NCI-H128 (cell line): ENCODE measurements around the gene ARHGAP40.
"Not testable (repeated sequence)": the region's sequence is repeated elsewhere in the genome, so short reads cannot be mapped to it uniquely, and the experiment has no call there.

Experiments
- DNase-seq: peaks from one replicate; lab custom pipeline; 2025; ENCODE audit not compliant: unreplicated experiment; lab: John Stamatoyannopoulos, UW

ARHGAP40 gene

DNA sequence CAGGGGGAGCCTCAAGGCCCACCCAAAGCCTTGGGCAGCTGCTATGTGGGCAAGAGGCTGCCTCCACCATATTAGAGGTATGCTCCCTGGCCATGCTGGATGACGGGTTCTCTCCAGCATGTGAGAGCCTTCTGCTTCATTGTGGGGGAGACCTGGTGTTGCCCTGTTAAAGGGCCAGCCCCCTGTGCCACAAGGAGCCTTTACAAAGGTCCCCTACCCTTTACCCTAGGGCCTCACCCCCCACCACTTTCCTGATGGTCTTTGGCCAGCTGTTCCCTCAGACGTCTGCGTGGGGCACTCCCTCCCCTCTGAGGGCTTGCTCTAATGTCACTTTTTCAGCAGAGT, 15.5 kb upstream of the ARHGAP40 start:
- DNase-seq: no peak

DNA sequence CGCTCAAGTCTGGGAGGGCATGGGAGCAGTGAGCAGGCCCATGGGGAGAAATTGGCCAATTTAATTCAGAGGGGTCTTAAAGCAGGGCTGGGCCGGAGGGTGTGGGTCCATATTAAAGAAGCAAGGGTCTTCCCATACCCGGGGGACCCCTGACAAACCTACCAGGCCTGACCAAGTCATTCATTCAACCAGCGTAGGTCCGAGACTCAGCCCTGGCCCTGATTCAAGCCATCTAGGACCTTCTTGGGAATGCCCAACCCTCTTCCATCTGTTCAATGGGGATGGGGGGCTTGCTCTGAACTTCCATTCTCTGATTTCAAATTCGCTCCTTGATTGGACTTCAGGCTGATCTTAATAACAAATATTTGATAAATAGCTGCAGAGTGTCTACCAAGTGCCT, 13.3 kb upstream of the ARHGAP40 start:
- no peak for DNase-seq

DNA sequence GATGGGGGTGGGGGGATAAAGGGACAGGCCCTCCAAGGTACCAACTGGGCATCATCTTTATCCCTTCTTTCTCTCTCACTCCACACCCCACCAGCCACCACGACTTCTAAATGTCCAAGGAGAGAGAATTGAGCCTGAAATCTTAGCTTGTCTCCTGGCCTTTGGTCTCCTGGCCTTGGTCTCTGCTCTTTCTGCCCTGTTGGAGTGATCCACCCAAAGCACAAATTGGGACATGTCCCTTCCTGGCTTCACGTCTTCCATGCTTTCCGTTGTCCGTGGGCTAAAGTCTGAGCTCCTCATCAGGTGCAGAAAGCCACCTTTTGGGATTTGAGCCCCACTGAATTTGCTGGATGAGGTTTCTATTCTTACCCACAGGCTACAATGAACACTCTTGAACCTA, 12.3 kb upstream of the ARHGAP40 start:
- DNase-seq: no peak

DNA sequence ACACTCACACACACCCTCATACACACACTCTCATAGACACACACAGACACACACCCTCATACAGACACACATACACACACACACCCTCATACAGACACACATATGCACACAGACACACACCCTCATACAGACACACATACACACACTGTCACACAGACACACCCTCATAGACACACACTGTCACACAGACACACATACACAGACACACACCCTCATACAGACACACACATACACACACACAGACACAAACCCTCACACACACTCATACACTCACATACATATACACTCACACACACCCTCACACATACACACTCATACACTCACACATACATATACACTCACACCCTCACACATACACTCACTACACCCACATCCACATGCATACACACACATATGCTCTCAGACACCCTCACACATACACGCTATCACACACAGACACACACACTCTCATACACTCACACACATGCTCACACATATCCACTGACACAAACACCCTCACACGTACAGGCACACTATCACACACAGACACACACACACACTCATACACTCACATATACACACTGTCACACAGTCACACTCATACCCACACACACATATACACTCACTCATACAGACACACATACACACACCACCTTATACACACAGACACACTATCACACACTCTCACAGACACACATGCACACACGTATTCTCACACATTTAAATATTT, 11.5 kb upstream of the ARHGAP40 start:
- no peak for DNase-seq

DNA sequence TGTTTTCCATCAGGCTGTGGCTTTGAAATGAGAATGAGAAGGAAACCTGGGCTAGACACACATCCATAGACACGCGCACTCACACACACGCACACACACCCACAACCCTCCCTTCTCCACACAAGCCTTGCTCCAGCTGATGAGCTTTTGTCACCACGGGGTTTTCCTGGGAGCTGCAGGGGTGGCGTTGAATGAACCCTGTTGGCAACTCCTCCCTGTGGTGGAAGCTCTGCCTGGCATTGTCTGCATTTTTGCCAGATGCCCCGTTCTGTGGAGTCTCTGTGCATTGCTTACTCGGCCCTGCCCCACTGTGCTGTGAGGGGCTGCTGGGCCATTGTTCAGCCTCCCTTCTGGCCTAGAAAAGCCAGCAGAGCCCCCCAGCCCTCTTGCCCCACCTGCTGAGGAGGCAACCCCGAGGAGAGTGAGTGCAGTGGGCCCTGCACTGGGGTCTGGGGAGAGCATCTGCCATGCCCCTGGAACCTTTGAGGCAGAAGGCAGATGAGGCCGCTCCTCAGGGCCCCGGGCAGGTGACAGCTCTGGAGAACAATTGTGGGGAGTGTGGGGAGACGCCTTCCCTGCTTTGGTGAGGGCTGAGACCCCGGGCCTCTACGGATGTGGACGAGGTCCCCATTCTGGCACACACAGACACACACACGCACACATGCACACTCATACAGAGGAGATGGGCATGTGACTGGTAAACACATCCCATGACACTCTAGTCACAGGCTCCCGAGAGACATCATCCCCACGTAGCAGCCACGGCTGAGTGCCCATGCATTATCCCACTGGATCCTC, 10.7 kb upstream of the ARHGAP40 start:
- DNase-seq: no peak

DNA sequence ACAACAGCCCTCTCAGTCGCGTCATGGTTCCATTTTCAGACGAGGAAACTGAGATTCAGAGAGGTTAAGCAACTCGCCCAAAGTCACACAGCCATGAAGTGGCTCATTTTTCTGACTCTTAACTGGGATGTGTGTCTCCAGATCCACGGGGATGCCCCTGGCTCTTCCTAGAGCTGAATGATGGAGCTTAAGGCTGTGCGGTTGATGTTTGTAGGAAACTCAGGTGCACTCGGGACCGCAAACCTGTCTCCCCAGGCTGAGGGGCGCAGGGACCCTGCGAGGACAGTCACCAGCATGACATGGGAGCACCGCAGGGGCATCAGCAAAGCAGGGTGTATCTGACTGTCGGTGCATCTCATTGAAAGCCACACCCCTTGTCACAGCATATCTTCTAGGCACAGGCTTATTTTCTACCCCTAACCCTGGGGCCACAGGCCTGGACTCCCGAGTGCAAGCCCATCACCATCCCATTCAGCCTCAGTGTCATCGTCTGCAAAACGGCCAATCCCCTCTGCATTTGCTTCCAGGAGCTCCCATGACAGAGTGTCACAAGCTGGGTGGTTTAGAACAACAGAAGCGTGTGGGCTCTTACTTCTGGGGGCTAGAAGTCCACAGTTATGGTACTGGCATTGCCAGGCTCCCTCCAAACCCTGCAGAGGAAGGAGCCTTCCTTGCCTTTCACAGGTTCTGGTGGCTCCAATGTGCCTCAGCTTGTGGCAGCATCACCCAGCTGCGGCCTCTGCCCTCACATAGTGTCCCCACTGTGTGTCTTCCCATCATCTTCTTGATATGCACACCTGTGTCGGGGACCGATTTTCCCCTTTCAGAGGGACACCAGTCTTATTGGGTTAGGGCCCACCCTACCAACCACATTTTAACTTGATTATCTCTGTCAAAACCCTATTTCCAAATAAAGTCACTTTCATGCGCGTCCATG, 9.9 kb upstream of the ARHGAP40 start:
- no peak for DNase-seq

DNA sequence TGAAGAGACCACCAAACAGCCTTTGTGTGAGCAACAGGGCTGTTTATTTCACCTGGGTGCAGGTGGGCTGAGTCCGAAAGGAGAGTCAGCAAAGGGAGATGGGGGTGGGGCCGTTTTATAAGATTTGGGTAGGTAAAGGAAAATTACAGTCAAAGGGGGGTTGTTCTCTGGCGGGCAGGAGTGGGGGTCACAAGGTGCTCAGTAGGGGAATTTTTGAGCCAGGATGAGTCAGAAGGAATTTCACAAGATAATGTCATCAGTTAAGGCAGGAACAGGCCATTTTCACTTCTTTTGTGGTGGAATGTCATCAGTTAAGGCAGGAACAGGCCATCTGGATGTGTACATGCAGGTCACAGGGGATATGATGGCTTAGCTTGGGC, 9.2 kb upstream of the ARHGAP40 start:
- DNase-seq: not testable (repeated sequence)

DNA sequence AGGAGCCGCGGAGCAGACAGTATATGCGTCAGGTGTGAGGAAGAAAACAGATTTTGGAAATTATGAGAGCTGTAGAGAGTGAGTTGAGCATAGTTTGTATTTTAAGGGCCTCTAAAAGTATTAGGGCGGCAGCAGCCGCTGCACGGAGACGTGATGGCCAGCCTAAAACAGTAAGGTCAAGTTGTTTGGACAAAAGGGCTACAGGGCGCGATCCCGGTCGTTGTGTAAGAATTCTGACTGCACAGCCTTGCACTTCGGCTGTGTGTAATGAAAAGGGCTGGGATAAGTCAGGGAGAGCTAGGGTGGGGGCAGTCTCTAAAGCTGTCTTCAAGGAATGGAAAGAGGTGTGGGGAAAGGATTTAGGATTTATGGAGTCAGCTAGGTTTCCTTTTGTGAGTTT, 7.3 kb upstream of the ARHGAP40 start:
- not testable (repeated sequence) for DNase-seq

DNA sequence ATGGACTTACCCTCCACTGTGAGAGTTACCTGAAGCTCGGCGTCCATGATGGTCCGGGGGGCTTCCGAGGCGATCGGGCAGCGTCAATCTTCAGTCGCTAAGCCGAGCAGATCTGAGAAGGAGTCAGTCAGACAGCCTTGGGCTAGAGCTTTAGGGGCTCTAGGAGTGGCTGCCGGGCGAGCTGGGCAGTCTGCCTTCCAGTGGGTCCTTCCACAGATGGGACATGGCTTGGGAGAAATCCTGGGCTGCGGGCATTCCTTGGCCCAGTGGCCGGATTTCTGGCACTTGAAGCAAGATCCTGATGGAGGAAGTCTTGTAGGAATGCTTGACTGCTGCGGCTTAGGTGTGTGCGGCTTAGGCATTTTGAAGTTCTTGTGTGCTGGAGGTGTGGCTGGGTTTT, 5.7 kb upstream of the ARHGAP40 start:
- not testable (repeated sequence) for DNase-seq

DNA sequence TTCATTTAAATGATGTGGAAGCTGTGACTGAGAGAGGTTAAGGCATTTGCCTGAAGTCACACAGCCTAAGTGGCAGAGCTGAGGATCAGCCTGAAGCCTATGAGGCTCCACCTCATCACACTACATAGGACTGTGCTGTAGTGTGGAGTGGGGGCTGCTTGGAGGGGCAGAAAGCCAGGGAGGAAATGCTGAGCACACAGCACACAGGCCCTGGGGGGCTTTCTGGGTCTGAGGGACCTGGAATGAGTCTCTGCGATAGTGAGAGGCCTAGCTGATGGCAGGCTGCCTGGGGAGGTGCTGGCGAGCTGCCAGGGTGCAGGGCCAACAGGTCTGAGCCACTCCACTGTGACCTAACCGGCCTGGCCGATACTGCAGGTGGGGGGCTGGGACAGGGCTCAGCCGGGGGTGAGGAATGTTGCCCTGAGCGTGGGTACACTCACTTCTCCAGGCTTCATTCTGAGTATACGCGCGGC, 2.2 kb upstream of the ARHGAP40 start:
- no peak for DNase-seq

DNA sequence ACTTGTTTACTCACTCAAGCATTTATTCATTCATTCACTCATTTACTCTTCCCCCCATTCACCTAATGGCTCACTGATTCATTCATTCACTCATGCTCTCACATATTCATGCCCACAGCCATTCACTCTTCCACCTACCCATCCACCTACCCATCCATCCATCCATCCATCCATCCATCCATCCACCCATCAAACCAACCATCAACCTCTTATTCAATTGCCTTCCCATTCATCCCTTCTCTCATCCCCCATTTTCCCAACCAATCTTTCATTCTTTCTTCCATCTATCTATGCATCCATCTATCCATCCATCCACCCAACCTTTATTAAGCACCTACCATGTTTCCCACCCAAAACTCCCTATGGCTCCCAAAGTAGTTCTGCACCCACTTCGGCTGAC, 1.6 kb upstream of the ARHGAP40 start:
- DNase-seq: no peak

DNA sequence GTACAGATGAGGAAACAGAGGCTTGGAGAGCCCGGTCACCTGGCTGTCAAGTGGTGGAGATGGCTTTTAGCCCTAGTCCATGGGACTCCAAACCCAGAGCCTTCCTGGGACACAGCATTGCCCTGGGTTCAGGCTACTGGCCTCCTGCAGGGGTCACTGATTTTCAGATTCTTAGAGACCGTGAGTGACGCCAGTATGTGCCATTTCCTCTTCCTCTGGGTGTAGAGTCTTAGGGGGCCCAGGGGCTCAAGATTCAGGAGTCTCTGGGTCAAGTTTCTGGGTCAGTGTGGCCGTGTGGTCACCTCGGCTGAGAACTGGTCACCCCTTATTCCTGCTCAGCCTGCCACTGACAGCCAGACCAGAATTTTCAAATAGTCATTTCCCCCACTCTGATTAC, 574 bp downstream of the ARHGAP40 start:
- DNase-seq: no peak

DNA sequence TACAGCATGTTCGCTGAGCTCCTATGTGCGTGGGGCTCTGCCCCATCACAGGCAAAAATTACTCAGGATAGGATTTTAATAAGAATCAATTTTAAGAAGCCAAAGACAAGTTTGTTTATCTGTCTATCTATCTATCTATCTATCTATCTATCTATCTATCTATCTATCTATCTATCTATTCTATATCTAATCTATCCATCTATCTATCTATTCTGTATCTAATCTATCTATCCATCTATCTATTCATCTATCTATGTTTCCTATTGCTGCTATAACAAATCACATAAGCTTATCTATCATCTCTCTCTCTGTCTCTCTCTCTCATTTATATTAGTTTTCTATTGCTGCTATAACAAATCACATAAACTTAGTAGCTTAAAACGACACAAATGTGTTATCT, 1.7 kb downstream of the ARHGAP40 start:
- no peak for DNase-seq

DNA sequence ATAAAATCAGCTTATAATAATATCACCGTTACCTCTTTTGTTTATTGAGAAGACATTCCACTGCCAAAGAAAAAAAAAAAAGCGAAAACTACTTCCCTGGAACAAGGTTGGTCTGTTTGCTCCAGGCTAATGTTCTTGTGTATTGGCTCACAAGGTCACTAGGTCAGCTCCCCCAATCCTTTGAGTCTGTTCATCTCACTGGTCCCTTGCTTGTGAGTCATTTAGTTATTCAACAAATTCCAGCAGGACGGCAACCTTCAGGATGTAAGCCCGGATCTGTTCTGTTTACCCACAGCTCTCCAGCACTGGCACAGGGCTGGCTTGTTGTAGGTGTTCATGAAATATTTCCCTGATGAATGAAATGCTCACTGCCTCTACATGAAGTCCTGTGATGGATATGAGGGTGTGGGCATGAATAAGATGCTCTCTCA, 3.3 kb downstream of the ARHGAP40 start:
- no peak for DNase-seq

DNA sequence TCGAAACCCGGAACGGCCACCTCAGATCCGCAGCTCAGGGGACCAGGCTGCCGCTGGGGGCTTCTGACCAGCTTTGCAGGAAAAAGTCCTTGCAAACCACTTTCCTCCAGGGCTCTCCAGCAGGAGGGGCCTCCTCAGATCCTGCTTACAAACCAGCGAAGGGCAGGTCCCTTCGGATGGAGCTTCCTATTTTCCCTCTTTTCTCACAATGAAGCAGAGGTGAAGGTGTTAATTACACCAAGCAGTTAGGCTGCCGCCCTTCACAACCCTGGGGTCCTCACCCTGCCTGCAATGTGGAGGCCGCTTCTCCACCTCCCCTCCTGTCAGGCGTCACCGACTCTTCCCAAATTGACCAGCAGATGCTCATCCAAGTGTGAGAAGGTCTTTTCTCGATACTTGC, 5.7 kb downstream of the ARHGAP40 start:
- no peak for DNase-seq

DNA sequence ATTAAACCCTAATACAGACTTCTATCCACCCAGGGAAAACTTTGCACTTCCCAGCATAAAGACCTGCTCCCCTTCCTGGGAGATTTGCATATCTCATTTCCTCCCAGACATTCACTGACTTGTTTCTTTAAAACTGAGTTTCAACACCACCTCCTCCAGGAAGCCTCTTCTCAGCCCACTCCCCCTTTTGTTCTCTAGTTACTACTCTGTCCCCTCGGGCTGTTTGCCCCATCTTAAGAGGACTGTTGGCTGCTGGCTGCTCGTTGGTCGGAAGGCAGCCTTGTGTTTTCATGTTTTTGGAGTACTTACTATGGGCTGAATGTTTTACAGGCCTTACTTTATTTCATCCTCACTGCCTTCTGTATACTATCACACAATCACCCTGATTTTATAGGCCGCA, 6.6 kb downstream of the ARHGAP40 start:
- no peak for DNase-seq

DNA sequence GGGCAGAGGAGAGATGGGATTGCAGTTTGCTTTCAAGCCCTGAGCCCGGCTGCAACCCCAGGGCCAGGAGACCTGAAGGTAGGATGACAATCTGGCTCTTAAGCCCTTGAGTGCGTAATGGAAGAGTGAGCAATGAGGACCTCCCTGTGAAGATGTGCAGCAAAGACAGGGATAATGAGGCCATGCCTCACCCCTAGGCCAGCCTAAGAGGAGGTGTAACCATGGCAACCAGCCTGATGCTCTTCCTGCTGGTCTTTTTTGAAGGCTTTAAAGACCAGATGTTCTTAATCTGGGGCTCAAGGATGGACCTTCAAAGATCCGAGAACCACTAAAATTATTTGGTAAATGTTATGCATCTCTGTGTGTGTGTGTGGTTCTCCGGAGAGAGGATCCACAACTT, 8.2 kb downstream of the ARHGAP40 start:
- DNase-seq: no peak

DNA sequence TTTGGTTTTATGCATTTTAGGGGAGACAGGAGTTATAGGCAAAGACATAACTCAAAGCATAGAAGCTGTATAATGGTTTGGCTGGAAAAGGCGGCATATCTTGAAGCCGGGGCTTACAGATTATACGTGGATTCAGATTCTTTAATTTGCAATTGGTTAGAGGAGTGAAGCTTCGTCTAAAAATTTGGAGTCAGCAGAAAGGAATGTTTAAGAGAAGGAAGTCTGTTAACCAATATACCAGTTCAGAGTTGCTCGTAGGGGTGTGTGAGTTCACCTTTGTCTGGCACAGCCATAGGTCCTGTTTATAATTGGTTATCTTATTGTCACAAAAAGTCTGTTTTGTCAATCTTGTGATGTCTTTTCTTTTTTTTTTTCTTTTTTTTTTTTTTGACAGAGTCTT, 8.9 kb downstream of the ARHGAP40 start:
- no peak for DNase-seq

DNA sequence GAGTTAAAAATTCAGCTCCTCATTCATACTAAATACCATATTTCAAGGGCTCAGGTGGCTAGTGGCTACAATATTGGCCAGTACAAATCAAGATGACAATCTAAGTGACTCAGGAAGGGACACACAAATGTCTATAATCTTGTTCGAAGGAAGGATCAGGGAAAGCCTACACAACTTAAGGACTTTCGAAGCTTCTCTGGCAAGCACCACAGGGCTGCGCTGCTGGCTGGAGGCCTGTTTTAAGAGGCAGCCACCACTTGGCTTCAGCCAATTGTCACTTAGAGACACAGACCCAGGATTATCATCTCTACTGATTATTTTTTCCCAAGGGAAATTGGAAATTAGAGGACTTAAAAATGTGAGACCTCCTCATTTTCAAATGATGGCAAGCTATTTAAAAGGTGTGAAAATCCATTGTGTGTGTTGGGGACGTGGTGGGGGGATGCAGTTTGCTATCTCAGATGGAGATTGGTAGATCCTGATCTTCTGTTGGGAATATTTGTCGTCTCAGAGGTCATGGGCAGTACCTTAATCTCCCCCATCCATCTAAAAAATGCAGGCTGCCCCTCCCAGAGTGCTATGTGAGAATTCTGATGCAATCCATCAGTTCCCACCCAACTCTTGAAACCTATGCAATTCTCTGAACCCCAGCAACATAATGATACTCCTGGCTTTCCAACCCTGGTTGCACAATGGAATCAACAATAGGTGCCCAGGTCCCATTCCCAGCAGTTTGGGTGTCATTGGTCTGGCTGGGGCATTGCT, 11.3 kb downstream of the ARHGAP40 start:
- DNase-seq: no peak

DNA sequence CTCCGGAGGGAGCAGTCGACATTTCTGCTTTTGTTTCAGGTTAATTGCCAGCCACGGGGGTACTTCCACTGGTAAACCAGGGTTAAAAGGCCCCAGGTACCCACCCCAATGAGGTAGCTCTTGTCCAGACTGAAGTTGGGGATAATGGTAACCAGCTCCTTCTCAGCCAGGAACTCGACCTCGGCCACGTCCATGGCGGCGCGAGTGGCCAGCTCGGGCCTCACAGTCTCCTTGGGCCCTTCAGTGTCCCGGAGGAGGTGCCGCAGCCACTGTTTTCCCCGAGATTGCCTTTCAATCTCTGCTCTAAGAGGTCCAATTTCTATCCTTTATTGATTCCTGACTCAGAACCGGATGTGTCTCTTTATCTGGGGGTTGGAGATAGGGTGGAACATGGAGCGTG, 13.7 kb downstream of the ARHGAP40 start:
- no peak for DNase-seq

DNA sequence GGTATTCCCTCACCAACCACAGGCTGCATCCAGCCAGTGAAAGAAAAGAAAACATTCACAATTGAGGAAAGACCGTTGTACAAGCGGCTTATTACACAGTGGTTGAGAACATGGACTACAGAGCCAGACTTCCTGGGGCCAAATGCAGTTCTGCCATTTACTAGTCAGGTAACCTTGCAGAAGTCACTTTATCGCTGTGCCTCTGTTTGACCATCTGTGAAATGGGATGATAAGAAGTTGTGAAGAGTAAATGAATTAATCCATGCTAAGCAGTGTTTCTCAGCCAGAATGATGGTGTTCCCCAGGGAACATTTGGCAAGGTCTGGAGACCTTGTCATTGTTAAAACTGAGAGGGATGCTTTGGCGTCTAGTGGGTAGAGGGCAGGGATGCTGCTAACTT, 14.8 kb downstream of the ARHGAP40 start:
- no peak for DNase-seq
